HG03066 (cell line): Measurements from ENCODE around the gene ALDH1A1.

ENCODE experiments used
- ATAC-seq: cut with Tn5 transposase; IDR thresholded peaks from one replicate; pipeline ENCODE4 v1.9.1; 2021; ENCODE audit warnings: low read depth; ENCODE audit not compliant: unreplicated experiment

ALDH1A1 gene

GRCh38 chr9:72952914-72953313 lies at the start of gene ALDH1A1:
Gene ALDH1A1, minus strand, starts transcription at chr9:72953053. Its CDS starts 53 bp downstream, at chr9:72953000.
- ATAC-seq, result no peak

GRCh38 chr9:73001860-73002259 lies 49.0 kb upstream of the ALDH1A1 start:
- ATAC-seq, result no peak

GRCh38 chr9:72998363-72998762 lies 45.5 kb upstream of the ALDH1A1 start:
- no peak for ATAC-seq

- ATAC-seq, result no peak
Observed at GRCh38 chr9:72997387-72997995, 44.6 kb upstream of the ALDH1A1 start.

- ATAC-seq, result no peak
Observed at GRCh38 chr9:72996684-72997314, 43.9 kb upstream of the ALDH1A1 start.

GRCh38 chr9:72996114-72996513 lies 43.3 kb upstream of the ALDH1A1 start:
- ATAC-seq, result no peak

GRCh38 chr9:72995131-72996024 lies 42.5 kb upstream of the ALDH1A1 start:
- no peak for ATAC-seq

- no peak for ATAC-seq
Observed at GRCh38 chr9:72991772-72992171, 38.9 kb upstream of the ALDH1A1 start.

GRCh38 chr9:72990397-72991182 lies 37.7 kb upstream of the ALDH1A1 start:
- no peak for ATAC-seq

GRCh38 chr9:72986522-72987116 lies 33.8 kb upstream of the ALDH1A1 start:
- no peak for ATAC-seq

GRCh38 chr9:72985746-72986145 lies 32.9 kb upstream of the ALDH1A1 start:
- no peak for ATAC-seq

- ATAC-seq, result no peak
Observed at GRCh38 chr9:72984991-72985390, 32.1 kb upstream of the ALDH1A1 start.

GRCh38 chr9:72984226-72984947 lies 31.5 kb upstream of the ALDH1A1 start:
- ATAC-seq, result no peak

- ATAC-seq, result no peak
Observed at GRCh38 chr9:72983512-72984225, 30.8 kb upstream of the ALDH1A1 start.

- no peak for ATAC-seq
Observed at GRCh38 chr9:72983056-72983455, 30.2 kb upstream of the ALDH1A1 start.

- no peak for ATAC-seq
Observed at GRCh38 chr9:72982146-72982799, 29.4 kb upstream of the ALDH1A1 start.

- ATAC-seq, result no peak
Observed at GRCh38 chr9:72981433-72981832, 28.6 kb upstream of the ALDH1A1 start.

GRCh38 chr9:72980600-72981265 lies 27.9 kb upstream of the ALDH1A1 start:
- ATAC-seq, result no peak
